ENCODE data around the gene ADCY7. TPM values are rescaled to one million over a fixed set of nuclear protein-coding genes. Genes with fewer than 3 reads are reported as not detected.

Gene ADCY7
- total RNA-seq, 1 experiment from 2014 or later = 39.3 TPM

- POLR2A ChIA-PET (ENCODE audit: unreplicated experiment) = no interaction called here
- H3K4me2 ChIP-seq = no peak overlapping the region
These were observed 38.4 kb downstream of the ADCY7 start for GRCh38 chr16:50304467-50305440.

GRCh38 chr16:50305441-50306061 is 39.2 kb downstream of the ADCY7 start:
- Histone ChIP-seq H3K9me3 (ENCODE audit: insufficient read depth, low read depth) (no peaks in the 10 kb centered on the region), H4K20me1 (ENCODE audit: insufficient read depth) (no peaks in the 10 kb centered on the region), H2AFZ (no peak overlapping the region), H3K79me2 (ENCODE audit: low read depth) (no peaks in the 10 kb centered on the region), H3K27me3 (ENCODE audit: insufficient read depth, low read depth) (no peaks in the 10 kb centered on the region), H3K4me3 (no peak overlapping the region), H3K9me2 (ENCODE audit: insufficient read depth) (no peaks in the 10 kb centered on the region), H3K27ac (no peak overlapping the region), H3K4me1 (replicated peaks; ENCODE audit: insufficient read depth) (no peaks in the 10 kb centered on the region), H3K36me3 (ENCODE audit: low read depth) (no peaks in the 10 kb centered on the region), H3K4me2 (no peak overlapping the region), H3F3A (ENCODE audit: insufficient read depth, low read depth) (no peaks in the 10 kb centered on the region)
- no TSS peak for BruUV-seq (replicated peaks)
- no peak for DNase-seq
- ChIA-PET POLR2A (ENCODE audit: unreplicated experiment) (no interaction called here), CTCF (no interaction called here)
- intact Hi-C loops (cut with micrococcal nuclease; ENCODE audit: unreplicated experiment) = no loop called here
- TF ChIP-seq CTCF (conservative IDR thresholded peaks at IDR 0.05) (no peak), EZH2 (IDR thresholded peaks at IDR 0.05; ENCODE audit: low read depth) (no peak)

More at GRCh38 chr16:50304467-50305440, 38.4 kb downstream of the ADCY7 start:
- H4K20me1 ChIP-seq (ENCODE audit: insufficient read depth) = no peaks in the 10 kb centered on the region
- BruUV-seq (replicated peaks) = no TSS peak
- no peak overlapping the region for H3K4me3 ChIP-seq
- H3K27ac ChIP-seq = no peak overlapping the region
- H3K36me3 ChIP-seq (ENCODE audit: low read depth) = no peaks in the 10 kb centered on the region
- no peak overlapping the region for H2AFZ ChIP-seq
- no peaks in the 10 kb centered on the region for H3F3A ChIP-seq (ENCODE audit: insufficient read depth, low read depth)
- no peaks in the 10 kb centered on the region for H3K9me2 ChIP-seq (ENCODE audit: insufficient read depth)
- no peaks in the 10 kb centered on the region for H3K79me2 ChIP-seq (ENCODE audit: low read depth)
- TF ChIP-seq CTCF (conservative IDR thresholded peaks at IDR 0.05) (no peak), EZH2 (IDR thresholded peaks at IDR 0.05; ENCODE audit: low read depth) (no peak)
- no peaks in the 10 kb centered on the region for H3K27me3 ChIP-seq (ENCODE audit: insufficient read depth, low read depth)
- no peak for DNase-seq
- no peaks in the 10 kb centered on the region for H3K4me1 ChIP-seq (replicated peaks; ENCODE audit: insufficient read depth)
- intact Hi-C loops (cut with micrococcal nuclease; ENCODE audit: unreplicated experiment) = no loop called here
- H3K9me3 ChIP-seq (ENCODE audit: insufficient read depth, low read depth) = no peaks in the 10 kb centered on the region
- CTCF ChIA-PET = no interaction called here

GRCh38 chr16:50306287-50306686 is 39.9 kb downstream of the ADCY7 start:
- Histone ChIP-seq H3K79me2 (ENCODE audit: low read depth) (no peaks in the 10 kb centered on the region), H3K4me3 (no peak overlapping the region), H3K4me2 (no peak overlapping the region), H3K27ac (no peak overlapping the region), H3K4me1 (replicated peaks; ENCODE audit: insufficient read depth) (no peaks in the 10 kb centered on the region), H3K9me2 (ENCODE audit: insufficient read depth) (no peaks in the 10 kb centered on the region), H2AFZ (no peak overlapping the region), H3K36me3 (ENCODE audit: low read depth) (no peaks in the 10 kb centered on the region), H3F3A (ENCODE audit: insufficient read depth, low read depth) (no peaks in the 10 kb centered on the region), H3K27me3 (ENCODE audit: insufficient read depth, low read depth) (no peaks in the 10 kb centered on the region), H3K9me3 (ENCODE audit: insufficient read depth, low read depth) (no peaks in the 10 kb centered on the region), H4K20me1 (ENCODE audit: insufficient read depth) (no peaks in the 10 kb centered on the region)
- CTCF ChIA-PET = no interaction called here
- POLR2A ChIA-PET (ENCODE audit: unreplicated experiment) = no interaction called here
- intact Hi-C loops (cut with micrococcal nuclease; ENCODE audit: unreplicated experiment) = no loop called here
- TF ChIP-seq CTCF (conservative IDR thresholded peaks at IDR 0.05) (no peak), EZH2 (IDR thresholded peaks at IDR 0.05; ENCODE audit: low read depth) (no peak)
- BruUV-seq (replicated peaks) = no TSS peak
- DNase-seq = no peak
